CD4-positive, alpha-beta T cell (primary cell): ENCODE data around the gene PFN1. TPM values are rescaled to one million over a fixed set of nuclear protein-coding genes. Genes with fewer than 3 reads are reported as not detected.
"Not testable (repeated sequence)": the region's sequence is repeated elsewhere in the genome, so short reads cannot be mapped to it uniquely, and the experiment has no call there.

Source experiments
- ATAC-seq: fragments of 200-7000 bp; cut with Tn5 transposase; one replicate; pipeline ENCODE4 v1.10.0; 2022; ENCODE audit warnings: mild to moderate bottlenecking; ENCODE audit not compliant: poor library complexity
- CTCF ChIA-PET: fragments of 350-600 bp; sonication (Branson Sonifier 250); formaldehyde crosslinking; loops from one replicate; lab custom pipeline; 2021; ENCODE audit warnings: antibody characterized with exemption, inconsistent platforms; lab: Charles Lee
- POLR2A ChIA-PET: fragments of 350-600 bp; sonication (Branson Sonifier 250); formaldehyde crosslinking; loops from one replicate; lab custom pipeline; 2021; ENCODE audit warnings: antibody characterized with exemption, inconsistent platforms; lab: Charles Lee
- DNase-seq, 14 experiments: peaks; one replicate each; pipeline ENCODE4 v3.0.0-alpha.2; 2013 to 2020; ENCODE audit warnings: mixed read lengths in 2 of 14
- H3K27ac ChIP-seq, 2 donors: one replicate each; pipeline versions ENCODE4 v1.5.1 to v1.7.0; 2013; ENCODE audit warnings: low read length in 2 of 2, low read depth in 1 of 2, mild to moderate bottlenecking in 1 of 2
- H3K27me3 ChIP-seq, 2 experiments: 1 replicate in 1 of 2; 2 replicates in 1 of 2; pipeline versions ENCODE4 v1.6.1 to v1.7.0; 2013; ENCODE audit warnings: low read length in 2 of 2, control low read depth in 1 of 2, mild to moderate bottlenecking in 1 of 2, moderate library complexity in 1 of 2; ENCODE audit not compliant: insufficient read depth in 2 of 2, control insufficient read depth in 1 of 2
- H3K36me3 ChIP-seq: one replicate; pipeline ENCODE4 v1.6.1; 2013; ENCODE audit warnings: low read length, control low read depth; ENCODE audit not compliant: insufficient read depth
- H3K4me1 ChIP-seq: one replicate; pipeline ENCODE4 v1.6.1; 2013; ENCODE audit warnings: low read length, control low read depth; ENCODE audit not compliant: insufficient read depth
- H3K4me3 ChIP-seq: one replicate; pipeline ENCODE4 v1.5.1; 2013; ENCODE audit warnings: mild to moderate bottlenecking, low read length, moderate library complexity
- H3K9me3 ChIP-seq, 2 experiments: 1 replicate in 1 of 2; 2 replicates in 1 of 2; pipeline versions ENCODE4 v1.6.1 to v1.7.0; 2013; ENCODE audit warnings: low read length in 2 of 2, mild to moderate bottlenecking in 2 of 2, control low read depth in 1 of 2, moderate library complexity in 1 of 2; ENCODE audit not compliant: control insufficient read depth in 1 of 2, insufficient read depth in 1 of 2
- H3K27ac Mint-ChIP-seq: one replicate; pipeline ENCODE4 v1.8.0; 2020; ENCODE audit warnings: mixed read lengths
- H3K27me3 Mint-ChIP-seq: one replicate; pipeline ENCODE4 v1.8.0; 2021; ENCODE audit warnings: mixed read lengths
- H3K36me3 Mint-ChIP-seq: one replicate; pipeline ENCODE4 v1.8.0; 2021; ENCODE audit warnings: low read depth, mixed read lengths
- H3K4me1 Mint-ChIP-seq: one replicate; pipeline ENCODE4 v1.8.0; 2021; ENCODE audit warnings: low read depth, mixed read lengths
- H3K4me3 Mint-ChIP-seq: one replicate; pipeline ENCODE4 v1.8.0; 2020; ENCODE audit warnings: mild to moderate bottlenecking, mixed read lengths
- H3K9me3 Mint-ChIP-seq: one replicate; pipeline ENCODE4 v1.8.0; 2020; ENCODE audit warnings: mixed read lengths
- CTCF ChIP-seq: fragments of 200-600 bp; IDR thresholded peaks from one replicate; pipeline ENCODE4 v1.8.0; 2022; ENCODE audit warnings: antibody characterized with exemption, mild to moderate bottlenecking
- intact Hi-C, 2 experiments: fragments of 100-400 bp; cut with DNase I in 1 of 2; cut with micrococcal nuclease in 1 of 2; formaldehyde crosslinking; loops; one replicate each; pipeline versions ENCODE4 v1.15.1 to v1.9.0; 2023 to 2025; cut with DNase I, micrococcal nuclease
- total RNA-seq, 174 experiments: library from RNA in 2 of 174; stranded (reverse) in 2 of 174; gene quantifications; one replicate each; pipeline ENCODE4 v1.2.3 and lab custom pipeline; 2021 to 2026

Gene PFN1
- total RNA-seq, 2 experiments from 2014 or later, result 349 to 362 TPM

GRCh38 chr17:4921320-4921719, 27.0 kb downstream of the PFN1 start:
- CTCF ChIA-PET, result no interaction called here

GRCh38 chr17:4920351-4921048, 27.8 kb downstream of the PFN1 start:
- Histone ChIP-seq H3K4me1 (no peaks in the 10 kb centered on the region), H3K36me3 (no peaks in the 10 kb centered on the region), H3K27me3 (no peaks in the 10 kb centered on the region), H3K4me3 (no peak overlapping the region), H3K27ac (no peak overlapping the region), H3K9me3 (no peaks in the 10 kb centered on the region)
- H3K36me3 Mint-ChIP-seq, result no peaks in the 10 kb centered on the region
- no peak for ATAC-seq
- peak in 2 of 14 experiments; percentile 42 to 45 for DNase-seq
- POLR2A ChIA-PET, result no interaction called here
- no peaks in the 10 kb centered on the region for H3K27me3 Mint-ChIP-seq
- H3K4me1 Mint-ChIP-seq, result peaks cover 4% of the 10 kb centered on the region
- H3K9me3 Mint-ChIP-seq, result no peaks in the 10 kb centered on the region
- intact Hi-C loops, result no loop called here
- no peak overlapping the region for H3K4me3 Mint-ChIP-seq
- no peak for TF ChIP-seq CTCF
- CTCF ChIA-PET, result no interaction called here
- H3K27ac Mint-ChIP-seq, result no peak overlapping the region

More at GRCh38 chr17:4921320-4921719, 27.0 kb downstream of the PFN1 start:
- H3K27ac Mint-ChIP-seq, result no peak overlapping the region
- no peak overlapping the region for H3K4me3 Mint-ChIP-seq
- peaks cover 4% of the 10 kb centered on the region for H3K4me1 Mint-ChIP-seq
- ATAC-seq (no peak), DNase-seq (no peak)
- Histone ChIP-seq H3K27ac (no peak overlapping the region), H3K4me3 (no peak overlapping the region), H3K4me1 (no peaks in the 10 kb centered on the region), H3K36me3 (no peaks in the 10 kb centered on the region), H3K9me3 (no peaks in the 10 kb centered on the region), H3K27me3 (no peaks in the 10 kb centered on the region)
- intact Hi-C loops, result no loop called here
- H3K36me3 Mint-ChIP-seq, result no peaks in the 10 kb centered on the region
- no peak for TF ChIP-seq CTCF
- no peaks in the 10 kb centered on the region for H3K27me3 Mint-ChIP-seq
- H3K9me3 Mint-ChIP-seq, result no peaks in the 10 kb centered on the region
- POLR2A ChIA-PET, result no interaction called here

GRCh38 chr17:4919511-4920047, 28.8 kb downstream of the PFN1 start:
- no peaks in the 10 kb centered on the region for H3K36me3 Mint-ChIP-seq
- H3K4me1 Mint-ChIP-seq, result peaks cover 4% of the 10 kb centered on the region
- TF ChIP-seq CTCF, result no peak
- no peaks in the 10 kb centered on the region for H3K27me3 ChIP-seq
- no peaks in the 10 kb centered on the region for H3K36me3 ChIP-seq
- no peak for ATAC-seq
- H3K4me1 ChIP-seq, result no peaks in the 10 kb centered on the region
- no peaks in the 10 kb centered on the region for H3K9me3 ChIP-seq
- POLR2A ChIA-PET, result no interaction called here
- no peak overlapping the region for H3K27ac ChIP-seq
- no peaks in the 10 kb centered on the region for H3K27me3 Mint-ChIP-seq
- no peak overlapping the region for H3K4me3 ChIP-seq
- no peak for DNase-seq
- CTCF ChIA-PET, result no interaction called here
- no peak overlapping the region for H3K4me3 Mint-ChIP-seq
- intact Hi-C loops, result no loop called here
- H3K27ac Mint-ChIP-seq, result no peak overlapping the region
- no peaks in the 10 kb centered on the region for H3K9me3 Mint-ChIP-seq

- H3K9me3 Mint-ChIP-seq, H3K27me3 ChIP-seq, H3K4me1 Mint-ChIP-seq, H3K36me3 ChIP-seq, H3K27ac Mint-ChIP-seq, H3K4me1 ChIP-seq, H3K9me3 ChIP-seq, H3K4me3 Mint-ChIP-seq, ATAC-seq, POLR2A ChIA-PET, CTCF ChIA-PET, H3K4me3 ChIP-seq, DNase-seq, H3K27me3 Mint-ChIP-seq, H3K27ac ChIP-seq, intact Hi-C loops, H3K36me3 Mint-ChIP-seq: not testable (repeated sequence)
These were observed 33.8 kb downstream of the PFN1 start for GRCh38 chr17:4914551-4914950.
